ENCODE measurements around the gene LRBA. TPM values are rescaled to one million over a fixed set of nuclear protein-coding genes. Genes with fewer than 3 reads are reported as not detected.

Gene LRBA
- polyA plus RNA-seq, 3 donors: 64.0 to 70.1 (median 67.0) TPM

- DNase-seq (ENCODE audit: extremely low read depth in 1 of 11, low read depth in 9 of 11, low spot score in 4 of 11): no peak
These were observed 166.1 kb downstream of the LRBA start for GRCh38 chr4:150849016-150849415.

- DNase-seq (ENCODE audit: extremely low read depth in 1 of 11, low read depth in 9 of 11, low spot score in 4 of 11): no peak
These were observed 186.9 kb downstream of the LRBA start for GRCh38 chr4:150828159-150828558.

GRCh38 chr4:150827226-150827625 is 187.9 kb downstream of the LRBA start:
- DNase-seq (ENCODE audit: extremely low read depth in 1 of 11, low read depth in 9 of 11, low spot score in 4 of 11): no peak

- peak in 7 of 11 donors; percentile 0 to 12 (median 3) for DNase-seq (ENCODE audit: extremely low read depth in 1 of 11, low read depth in 9 of 11, low spot score in 4 of 11)
These were observed 188.8 kb downstream of the LRBA start for GRCh38 chr4:150826306-150826705.

- no peak for DNase-seq (ENCODE audit: extremely low read depth in 1 of 11, low read depth in 9 of 11, low spot score in 4 of 11)
These were observed 192.7 kb downstream of the LRBA start for GRCh38 chr4:150822407-150822806.

- peak in 1 of 11 donors; percentile 5 for DNase-seq (ENCODE audit: extremely low read depth in 1 of 11, low read depth in 9 of 11, low spot score in 4 of 11)
These were observed 193.4 kb downstream of the LRBA start for GRCh38 chr4:150821641-150822040.

GRCh38 chr4:150820409-150820808 is 194.7 kb downstream of the LRBA start:
- DNase-seq (ENCODE audit: extremely low read depth in 1 of 11, low read depth in 9 of 11, low spot score in 4 of 11): no peak

- no peak for DNase-seq (ENCODE audit: extremely low read depth in 1 of 11, low read depth in 9 of 11, low spot score in 4 of 11)
These were observed 196.4 kb downstream of the LRBA start for GRCh38 chr4:150818661-150819060.

GRCh38 chr4:150817804-150818528 is 197.1 kb downstream of the LRBA start:
- no peak for DNase-seq (ENCODE audit: extremely low read depth in 1 of 11, low read depth in 9 of 11, low spot score in 4 of 11)

- DNase-seq (ENCODE audit: extremely low read depth in 1 of 11, low read depth in 9 of 11, low spot score in 4 of 11): no peak
These were observed 198.1 kb downstream of the LRBA start for GRCh38 chr4:150817017-150817416.

GRCh38 chr4:150816491-150816890 is 198.6 kb downstream of the LRBA start:
- no peak for DNase-seq (ENCODE audit: extremely low read depth in 1 of 11, low read depth in 9 of 11, low spot score in 4 of 11)

- DNase-seq (ENCODE audit: extremely low read depth in 1 of 11, low read depth in 9 of 11, low spot score in 4 of 11): no peak
These were observed 200.2 kb downstream of the LRBA start for GRCh38 chr4:150814873-150815272.

- DNase-seq (ENCODE audit: extremely low read depth in 1 of 11, low read depth in 9 of 11, low spot score in 4 of 11): no peak
These were observed 209.7 kb downstream of the LRBA start for GRCh38 chr4:150805183-150806025.

- DNase-seq (ENCODE audit: extremely low read depth in 1 of 11, low read depth in 9 of 11, low spot score in 4 of 11): no peak
These were observed 213.3 kb downstream of the LRBA start for GRCh38 chr4:150801833-150802232.

GRCh38 chr4:150799207-150799606 is 215.9 kb downstream of the LRBA start:
- DNase-seq (ENCODE audit: extremely low read depth in 1 of 11, low read depth in 9 of 11, low spot score in 4 of 11): no peak

- DNase-seq (ENCODE audit: extremely low read depth in 1 of 11, low read depth in 9 of 11, low spot score in 4 of 11): no peak
These were observed 220.4 kb downstream of the LRBA start for GRCh38 chr4:150794706-150795105.

- no peak for DNase-seq (ENCODE audit: extremely low read depth in 1 of 11, low read depth in 9 of 11, low spot score in 4 of 11)
These were observed 225.2 kb downstream of the LRBA start for GRCh38 chr4:150789864-150790263.

GRCh38 chr4:150784939-150785338 is 230.1 kb downstream of the LRBA start:
- no peak for DNase-seq (ENCODE audit: extremely low read depth in 1 of 11, low read depth in 9 of 11, low spot score in 4 of 11)

- DNase-seq (ENCODE audit: extremely low read depth in 1 of 11, low read depth in 9 of 11, low spot score in 4 of 11): no peak
These were observed 230.8 kb downstream of the LRBA start for GRCh38 chr4:150784305-150784704.

GRCh38 chr4:150782921-150783320 is 232.2 kb downstream of the LRBA start:
- DNase-seq (ENCODE audit: extremely low read depth in 1 of 11, low read depth in 9 of 11, low spot score in 4 of 11): no peak
